ENCODE data around the gene PRDM10.
"Not testable (repeated sequence)": the region's sequence is repeated elsewhere in the genome, so short reads cannot be mapped to it uniquely, and the experiment has no call there.

PRDM10 gene

GRCh38 chr11:130002352-130002845, at the start of gene PRDM10:
TSS of gene PRDM10 (minus strand) at chr11:130002835. CDS start at chr11:129960964, 41,871 bp downstream.
- peak; percentile 93 to 99 (median 99) for DNase-seq

- DNase-seq: no peak
These were observed 48.4 kb upstream of the PRDM10 start for GRCh38 chr11:130051082-130051481.

GRCh38 chr11:130050257-130050656, 47.6 kb upstream of the PRDM10 start:
- peak in 1 of 3 experiments; percentile 11 for DNase-seq

- DNase-seq: no peak
These were observed 46.7 kb upstream of the PRDM10 start for GRCh38 chr11:130049328-130049771.

- DNase-seq: no peak
These were observed 44.5 kb upstream of the PRDM10 start for GRCh38 chr11:130047141-130047540.

GRCh38 chr11:130043575-130043974, 40.9 kb upstream of the PRDM10 start:
- no peak for DNase-seq

- DNase-seq: peak in 2 of 3 experiments; percentile 9 to 16
These were observed 39.5 kb upstream of the PRDM10 start for GRCh38 chr11:130042093-130042591.

GRCh38 chr11:130040281-130040940, 37.8 kb upstream of the PRDM10 start:
- DNase-seq: no peak

GRCh38 chr11:130037881-130038585, 35.4 kb upstream of the PRDM10 start:
- DNase-seq: no peak

- peak in 1 of 3 experiments; percentile 10 for DNase-seq
These were observed 34.4 kb upstream of the PRDM10 start for GRCh38 chr11:130037058-130037457.

- DNase-seq: no peak
These were observed 31.6 kb upstream of the PRDM10 start for GRCh38 chr11:130034236-130034635.

GRCh38 chr11:130032931-130033330, 30.3 kb upstream of the PRDM10 start:
- no peak for DNase-seq

GRCh38 chr11:130031945-130032344, 29.3 kb upstream of the PRDM10 start:
- no peak for DNase-seq

GRCh38 chr11:130031056-130031455, 28.4 kb upstream of the PRDM10 start:
- DNase-seq: no peak

- no peak for DNase-seq
These were observed 26.5 kb upstream of the PRDM10 start for GRCh38 chr11:130029137-130029536.

GRCh38 chr11:130025371-130025770, 22.7 kb upstream of the PRDM10 start:
- DNase-seq: no peak

- no peak for DNase-seq
These were observed 21.7 kb upstream of the PRDM10 start for GRCh38 chr11:130024361-130024760.

- no peak for DNase-seq
These were observed 20.6 kb upstream of the PRDM10 start for GRCh38 chr11:130023204-130023603.

GRCh38 chr11:130022799-130023198, 20.2 kb upstream of the PRDM10 start:
- DNase-seq: no peak

GRCh38 chr11:130021606-130022005, 19.0 kb upstream of the PRDM10 start:
- DNase-seq: not testable (repeated sequence)

GRCh38 chr11:130020323-130020722, 17.7 kb upstream of the PRDM10 start:
- no peak for DNase-seq

GRCh38 chr11:130015846-130016245, 13.2 kb upstream of the PRDM10 start:
- not testable (repeated sequence) for DNase-seq

- no peak for DNase-seq
These were observed 5.7 kb upstream of the PRDM10 start for GRCh38 chr11:130008326-130008725.

- no peak for DNase-seq
These were observed 4.3 kb upstream of the PRDM10 start for GRCh38 chr11:130006929-130007328.

Data from NCI-H1417 (cell line).